ENCODE data around the gene OVCA2.

The OVCA2 gene

DNA sequence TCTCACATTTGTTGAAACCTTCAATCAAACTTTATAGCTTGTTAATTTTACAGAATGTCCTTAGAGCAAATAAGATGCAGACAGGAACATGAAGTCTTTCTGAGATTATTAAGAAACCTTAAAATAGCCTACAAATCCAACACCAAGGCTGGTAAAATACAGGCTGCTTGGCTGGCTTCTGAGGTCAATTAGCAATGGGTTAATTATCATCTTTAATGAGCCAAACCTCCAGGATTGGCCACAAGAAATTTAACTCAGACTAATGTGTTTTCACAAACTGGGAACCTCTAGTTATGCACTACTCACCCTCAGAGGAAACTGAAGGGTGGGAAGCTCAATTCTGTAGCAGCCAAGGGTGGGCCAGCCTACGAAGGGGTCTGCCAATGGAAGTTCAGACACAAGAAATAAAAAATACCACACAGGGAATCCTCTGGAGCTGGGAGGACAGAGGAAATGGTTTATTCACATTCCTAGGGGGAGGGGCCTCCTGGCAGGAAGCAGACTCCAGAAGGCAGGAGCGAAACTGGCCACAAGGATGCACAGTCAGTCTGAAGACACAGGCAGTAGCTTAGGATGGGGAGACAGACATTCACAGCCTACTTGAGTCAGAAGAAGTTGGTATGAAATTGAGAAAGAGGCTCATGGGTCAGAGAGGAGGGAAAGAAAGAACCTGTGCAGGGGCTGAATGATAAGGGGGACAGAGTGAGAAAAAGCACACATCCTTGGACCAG, 49.1 kb downstream of the OVCA2 start:
- peaks cover 63% of the 10 kb centered on the region for H3K4me1 Mint-ChIP-seq
- H3K9me3 Mint-ChIP-seq = no peaks in the 10 kb centered on the region
- no peaks in the 10 kb centered on the region for H3K27me3 Mint-ChIP-seq
- peaks cover 5% of the 10 kb centered on the region for H3K36me3 Mint-ChIP-seq
- H3K27ac Mint-ChIP-seq = no peak overlapping the region
- peak overlapping the region; percentile 96 for H3K4me3 Mint-ChIP-seq

DNA sequence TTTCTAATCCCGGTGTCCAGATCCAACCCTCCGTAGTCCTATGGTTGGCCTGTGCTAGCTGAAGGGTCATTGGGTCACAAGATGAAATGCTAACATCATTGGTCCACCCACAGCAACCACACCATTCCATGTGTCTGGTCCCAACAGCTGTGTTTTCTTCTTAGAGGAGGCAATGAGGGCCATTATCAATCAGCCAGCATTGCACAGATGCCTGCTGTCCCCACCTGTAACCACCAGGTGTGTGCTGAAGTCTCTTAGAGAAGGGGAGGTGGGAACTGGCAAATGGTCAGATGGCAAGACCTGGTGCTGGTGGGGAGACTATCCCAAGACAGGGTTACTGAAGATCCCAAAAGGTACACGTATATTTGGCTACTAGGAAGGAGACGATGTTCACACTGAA, 50.4 kb downstream of the OVCA2 start:
- Mint-ChIP-seq H3K27me3 (no peaks in the 10 kb centered on the region), H3K4me3 (no peak overlapping the region), H3K9me3 (no peaks in the 10 kb centered on the region), H3K4me1 (peaks cover 51% of the 10 kb centered on the region), H3K36me3 (peaks cover 5% of the 10 kb centered on the region), H3K27ac (no peak overlapping the region)

Data from activated naive CD4-positive, alpha-beta T cell treated with anti-CD3 and anti-CD28 coated beads, Interleukin-2, amount 50 U/mL, for 24 hours (primary cell).